Mesangial cell (primary cell): ENCODE data around the gene ZNF92. TPM values are rescaled to one million over a fixed set of nuclear protein-coding genes. Genes with fewer than 3 reads are reported as not detected.

Experiments used
- total RNA-seq: library from RNA; depleted of rRNA; stranded (reverse); fragments of >200 nt; gene quantifications from 2 replicates; pipeline ENCODE4 v1.2.3, GENCODE V29; 2015

The ZNF92 gene
- total RNA-seq = 3.3 and 7.7 TPM in 2 replicates

DNA sequence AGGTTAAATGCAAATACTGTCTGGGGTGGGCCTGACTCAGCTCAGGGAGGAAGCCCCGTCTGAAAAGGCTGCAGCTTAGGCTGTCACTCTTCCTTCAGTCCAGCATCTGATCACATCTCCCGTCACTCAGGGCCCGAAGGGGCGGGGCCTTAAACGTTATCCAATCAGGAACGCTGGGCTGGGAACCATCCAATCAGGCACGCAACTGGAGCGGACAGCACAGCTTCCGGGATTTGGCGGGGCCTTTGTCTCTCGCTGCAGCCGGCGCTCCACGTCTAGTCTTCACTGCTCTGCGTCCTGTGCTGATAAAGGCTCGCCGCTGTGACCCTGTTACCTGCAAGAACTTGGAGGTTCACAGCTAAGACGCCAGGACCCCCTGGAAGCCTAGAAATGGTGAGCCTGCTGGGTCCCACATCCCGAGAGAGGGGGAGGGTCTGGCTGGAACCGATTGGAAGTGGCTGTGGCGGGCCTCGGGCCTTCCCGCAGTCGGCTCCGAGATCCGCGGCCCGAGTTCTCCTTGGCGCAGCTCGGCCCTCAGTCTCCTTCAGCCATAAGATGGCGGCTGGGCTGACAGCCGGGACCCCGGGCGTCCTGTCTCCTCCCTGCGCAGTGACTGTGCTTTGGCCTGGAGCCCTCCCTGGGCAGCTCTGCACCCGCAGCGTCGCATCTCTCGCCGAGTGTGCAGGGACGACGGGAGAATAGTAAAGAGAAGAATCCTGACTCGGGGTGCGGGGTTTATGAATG lies at the start of gene ZNF92:
TSS of gene ZNF92 (plus strand) at position 248 of the 744 bp plus-strand sequence. CDS start at position 391, 143 bp downstream.

